ENCODE results near the gene TMED6.

DNA sequence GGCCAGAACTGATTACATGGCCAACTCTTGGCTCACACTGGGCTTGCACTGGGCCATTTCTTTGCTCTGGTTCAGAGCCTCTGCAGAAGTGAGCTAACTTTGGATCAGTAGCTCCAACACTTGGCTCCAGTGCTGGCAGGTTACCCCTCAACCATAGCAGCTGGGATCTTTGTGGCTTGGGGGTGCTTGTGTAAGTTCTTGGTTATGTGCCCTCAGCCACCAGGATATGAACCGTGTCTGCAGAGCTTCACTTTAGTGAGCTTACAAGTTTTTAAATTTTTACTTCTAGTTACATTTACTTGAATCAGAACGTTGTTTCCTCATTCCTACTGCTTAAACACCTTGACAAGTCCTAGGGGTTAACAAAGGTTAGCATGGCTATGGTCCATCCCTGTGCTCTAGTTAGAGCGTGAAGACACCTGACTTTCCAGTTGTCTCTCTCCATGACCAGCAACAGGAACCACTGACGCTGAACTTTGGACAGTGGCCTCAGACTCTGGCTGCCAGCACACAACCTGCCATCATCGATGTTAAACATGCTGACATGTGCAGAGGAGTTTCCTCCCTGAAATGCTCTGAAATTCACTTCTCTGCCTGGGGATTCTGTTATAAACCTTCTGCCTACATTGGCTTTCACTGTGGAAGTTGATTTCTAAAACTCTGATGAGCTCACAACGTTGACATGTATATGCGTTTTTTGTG lies 25.3 kb downstream of the TMED6 start:
- TF ChIP-seq, protein P1, sequence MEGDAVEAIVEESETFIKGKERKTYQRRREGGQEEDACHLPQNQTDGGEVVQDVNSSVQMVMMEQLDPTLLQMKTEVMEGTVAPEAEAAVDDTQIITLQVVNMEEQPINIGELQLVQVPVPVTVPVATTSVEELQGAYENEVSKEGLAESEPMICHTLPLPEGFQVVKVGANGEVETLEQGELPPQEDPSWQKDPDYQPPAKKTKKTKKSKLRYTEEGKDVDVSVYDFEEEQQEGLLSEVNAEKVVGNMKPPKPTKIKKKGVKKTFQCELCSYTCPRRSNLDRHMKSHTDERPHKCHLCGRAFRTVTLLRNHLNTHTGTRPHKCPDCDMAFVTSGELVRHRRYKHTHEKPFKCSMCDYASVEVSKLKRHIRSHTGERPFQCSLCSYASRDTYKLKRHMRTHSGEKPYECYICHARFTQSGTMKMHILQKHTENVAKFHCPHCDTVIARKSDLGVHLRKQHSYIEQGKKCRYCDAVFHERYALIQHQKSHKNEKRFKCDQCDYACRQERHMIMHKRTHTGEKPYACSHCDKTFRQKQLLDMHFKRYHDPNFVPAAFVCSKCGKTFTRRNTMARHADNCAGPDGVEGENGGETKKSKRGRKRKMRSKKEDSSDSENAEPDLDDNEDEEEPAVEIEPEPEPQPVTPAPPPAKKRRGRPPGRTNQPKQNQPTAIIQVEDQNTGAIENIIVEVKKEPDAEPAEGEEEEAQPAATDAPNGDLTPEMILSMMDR (IDR thresholded peaks at IDR 0.05): no peak
- TF ChIP-seq POLR2A (IDR thresholded peaks at IDR 0.05): no peak
